CD14-positive monocyte (primary cell): Measurements from ENCODE around the gene ZC3H13. TPM values are rescaled to one million over a fixed set of nuclear protein-coding genes. Genes with fewer than 3 reads are reported as not detected.

Experiments
- DNase-seq, 3 donors: peaks; one replicate each; pipeline ENCODE4 v3.0.0-alpha.2; 2011 to 2022
- H2AFZ ChIP-seq: 2 replicates; pipeline ENCODE4 v1.6.0; 2012; ENCODE audit warnings: mild to moderate bottlenecking, low read depth, low read length, inconsistent platforms; ENCODE audit not compliant: insufficient read depth, poor library complexity, severe bottlenecking
- H3K27ac ChIP-seq, 2 donors: 1 replicate in 1 of 2; 2 replicates in 1 of 2; pipeline ENCODE4 v1.5.1; 2012 to 2013; ENCODE audit warnings: low read length in 2 of 2, control low read depth in 1 of 2, inconsistent platforms in 1 of 2, low read depth in 1 of 2, mild to moderate bottlenecking in 1 of 2
- H3K27me3 ChIP-seq, 2 donors: one replicate each; pipeline versions ENCODE4 v1.6.0 to v1.6.1; 2011 to 2013; ENCODE audit warnings: low read length in 2 of 2; ENCODE audit not compliant: control insufficient read depth in 2 of 2, insufficient read depth in 2 of 2
- H3K36me3 ChIP-seq, 2 donors: replicated peaks in 1 of 2; 1 replicate in 1 of 2; 2 replicates in 1 of 2; pipeline versions ENCODE4 v1.5.1 to v1.6.1; 2012 to 2013; ENCODE audit warnings: low read length in 2 of 2, control low read depth in 1 of 2, inconsistent platforms in 1 of 2, mild to moderate bottlenecking in 1 of 2; ENCODE audit not compliant: insufficient read depth in 2 of 2, control insufficient read depth in 1 of 2
- H3K4me1 ChIP-seq, 2 donors: 1 replicate in 1 of 2; 2 replicates in 1 of 2; pipeline versions ENCODE4 v1.5.1 to v1.6.1; 2012 to 2013; ENCODE audit warnings: low read length in 2 of 2, control low read depth in 1 of 2, inconsistent platforms in 1 of 2, mild to moderate bottlenecking in 1 of 2, moderate library complexity in 1 of 2; ENCODE audit not compliant: insufficient read depth in 2 of 2, control insufficient read depth in 1 of 2
- H3K4me2 ChIP-seq: replicated peaks from 2 replicates; pipeline ENCODE3; 2012; ENCODE audit warnings: low read length, moderate library complexity, mild to moderate bottlenecking; ENCODE audit not compliant: poor library complexity, severe bottlenecking; ENCODE audit errors: extremely low read depth
- H3K4me3 ChIP-seq, 3 experiments: fragments of 200-600 bp in 1 of 3; sonication (generic) in 1 of 3; replicated peaks in 1 of 3; 1 replicate in 2 of 3; 2 replicates in 1 of 3; pipeline ENCODE4 v1.5.1; 2011 to 2013; ENCODE audit warnings: low read length in 3 of 3, mild to moderate bottlenecking in 3 of 3, control low read depth in 2 of 3, low read depth in 2 of 3, inconsistent platforms in 1 of 3, moderate library complexity in 1 of 3
- H3K79me2 ChIP-seq: 2 replicates; pipeline ENCODE4 v1.6.0; 2012; ENCODE audit warnings: mild to moderate bottlenecking, control low read depth, inconsistent platforms, low read length, moderate library complexity; ENCODE audit not compliant: insufficient read depth
- H3K9ac ChIP-seq: 2 replicates; pipeline ENCODE4 v1.6.0; 2017; ENCODE audit warnings: low read length, mild to moderate bottlenecking; ENCODE audit not compliant: insufficient read depth, poor library complexity, severe bottlenecking
- H3K9me3 ChIP-seq, 2 donors: replicated peaks in 1 of 2; 1 replicate in 1 of 2; 2 replicates in 1 of 2; pipeline versions ENCODE4 v1.5.1 to v1.6.1; 2012 to 2013; ENCODE audit warnings: low read length in 2 of 2, control low read depth in 1 of 2; ENCODE audit not compliant: control insufficient read depth in 1 of 2, insufficient read depth in 1 of 2
- H4K20me1 ChIP-seq: 2 replicates; pipeline ENCODE4 v1.6.0; 2012; ENCODE audit warnings: mild to moderate bottlenecking, low read length, control low read depth, moderate library complexity; ENCODE audit not compliant: insufficient read depth
- H3K27ac Mint-ChIP-seq, 7 donors: one replicate each; pipeline ENCODE4 v1.8.0; 2020; ENCODE audit warnings: mild to moderate bottlenecking in 7 of 7, mixed read lengths in 7 of 7, moderate library complexity in 6 of 7, inconsistent platforms in 2 of 7
- H3K27me3 Mint-ChIP-seq, 3 donors: one replicate each; pipeline ENCODE4 v1.8.0; 2021 to 2022; ENCODE audit warnings: low read depth in 3 of 3, mild to moderate bottlenecking in 3 of 3, mixed read lengths in 3 of 3, moderate library complexity in 3 of 3, inconsistent platforms in 1 of 3
- H3K36me3 Mint-ChIP-seq, 2 donors: one replicate each; pipeline ENCODE4 v1.8.0; 2020; ENCODE audit warnings: mixed read lengths in 2 of 2, inconsistent platforms in 1 of 2, mild to moderate bottlenecking in 1 of 2
- H3K4me1 Mint-ChIP-seq: one replicate; pipeline ENCODE4 v1.8.0; 2020; ENCODE audit warnings: mild to moderate bottlenecking, mixed read lengths
- H3K4me3 Mint-ChIP-seq, 2 donors: one replicate each; pipeline ENCODE4 v1.8.0; 2020; ENCODE audit warnings: mild to moderate bottlenecking in 2 of 2, mixed read lengths in 2 of 2, moderate library complexity in 1 of 2
- H3K9me3 Mint-ChIP-seq, 7 donors: one replicate each; pipeline ENCODE4 v1.8.0; 2020 to 2022; ENCODE audit warnings: mixed read lengths in 7 of 7, mild to moderate bottlenecking in 6 of 7, moderate library complexity in 6 of 7, inconsistent platforms in 2 of 7
- CTCF ChIP-seq: fragments of 200-600 bp; IDR thresholded peaks from one replicate; pipeline ENCODE4 v1.8.0; 2022; ENCODE audit warnings: antibody characterized with exemption, mild to moderate bottlenecking
- WGBS: methylation state at CpG from one replicate; pipeline ENCODE4 v1.1.5; 2013; ENCODE audit warnings: missing lambda C conversion rate; ENCODE audit not compliant: insufficient coverage; 5-methylcytosine and 5-hydroxymethylcytosine counted together
- intact Hi-C, 2 donors: fragments of 100-400 bp; cut with micrococcal nuclease; formaldehyde crosslinking; loops; one replicate each; pipeline versions ENCODE4 v1.15.0 to v1.15.1; 2023
- polyA plus RNA-seq, 3 donors: library from polyadenylated mRNA; depleted of rRNA in 1 of 3; unstranded in 2 of 3; stranded (reverse) in 1 of 3; fragments of 300-500 nt in 2 of 3; fragments of >200 nt in 1 of 3; fragmentation: Illumina TruSeq in 2 of 3; gene quantifications; 1 replicate in 2 of 3; 2 replicates in 1 of 3; pipeline ENCODE4 v1.2.3, GENCODE V29; 2012 to 2021

ZC3H13 gene
- polyA plus RNA-seq, 3 donors = 5.3 to 22.2 (median 9.7) TPM

GRCh38 chr13:45996631-45997030 is 55.9 kb downstream of the ZC3H13 start:
- H3K27me3 Mint-ChIP-seq = peaks cover 0 to 1% (median 0%) of the 10 kb centered on the region in 3 donors
- WGBS = no CpG with 5 or more reads among the region's 2 CpGs
- Histone ChIP-seq H3K4me1 (no peaks in the 10 kb centered on the region), H3K4me3 (no peak overlapping the region), H3K36me3 (peaks cover 34 to 74% of the 10 kb centered on the region in 2 donors), H3K79me2 (no peaks in the 10 kb centered on the region), H2AFZ (no peak overlapping the region), H3K27ac (no peak overlapping the region), H4K20me1 (peaks cover 3% of the 10 kb centered on the region), H3K9ac (no peak overlapping the region), H3K27me3 (no peaks in the 10 kb centered on the region), H3K9me3 (no peaks in the 10 kb centered on the region), H3K4me2 (no peak overlapping the region)
- no peaks in the 10 kb centered on the region for H3K9me3 Mint-ChIP-seq
- no peak for TF ChIP-seq CTCF
- no peak overlapping the region for H3K4me3 Mint-ChIP-seq
- no peaks in the 10 kb centered on the region for H3K4me1 Mint-ChIP-seq
- intact Hi-C loops = no loop called here
- H3K36me3 Mint-ChIP-seq = peaks cover 48 to 55% of the 10 kb centered on the region in 2 donors
- no peak for DNase-seq
- no peak overlapping the region for H3K27ac Mint-ChIP-seq

DNA sequence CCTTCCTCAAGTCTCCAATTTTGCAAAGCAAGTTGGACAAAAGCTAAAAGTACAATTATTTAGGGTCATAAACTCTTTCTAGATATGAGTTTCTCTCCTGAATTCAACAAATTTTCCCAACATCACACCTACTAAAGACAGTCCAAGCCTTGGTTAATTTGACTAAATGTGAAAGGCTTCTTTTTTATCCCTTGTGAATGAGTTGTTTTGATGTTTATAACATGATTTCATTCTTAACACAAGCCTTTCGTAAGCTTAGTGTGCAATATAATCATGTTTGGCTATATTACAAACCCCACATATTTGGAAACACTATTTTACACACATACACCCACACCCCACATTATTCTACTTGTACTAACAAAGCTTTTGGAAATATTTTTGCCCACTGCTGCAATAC is 57.3 kb downstream of the ZC3H13 start:
- WGBS = no CpG with 5 or more reads among the region's 1 CpG

More for the DNA sequence above, 57.3 kb downstream of the ZC3H13 start:
- Mint-ChIP-seq H3K27ac (no peak overlapping the region), H3K4me1 (no peaks in the 10 kb centered on the region), H3K4me3 (no peak overlapping the region), H3K36me3 (peaks cover 35 to 44% of the 10 kb centered on the region in 2 donors), H3K27me3 (peaks cover 0 to 1% (median 0%) of the 10 kb centered on the region in 3 donors), H3K9me3 (no peaks in the 10 kb centered on the region)
- H3K4me3 ChIP-seq = no peak overlapping the region
- H3K36me3 ChIP-seq = peaks cover 22 to 66% of the 10 kb centered on the region in 2 donors
- no peak overlapping the region for H3K27ac ChIP-seq
- intact Hi-C loops = no loop called here
- H3K27me3 ChIP-seq = no peaks in the 10 kb centered on the region
- no peaks in the 10 kb centered on the region for H3K4me1 ChIP-seq
- no peak overlapping the region for H3K9ac ChIP-seq
- DNase-seq = no peak
- no peaks in the 10 kb centered on the region for H3K79me2 ChIP-seq
- TF ChIP-seq CTCF = no peak
- H4K20me1 ChIP-seq = peaks cover 3% of the 10 kb centered on the region
- no peaks in the 10 kb centered on the region for H3K9me3 ChIP-seq
- no peak overlapping the region for H2AFZ ChIP-seq
- H3K4me2 ChIP-seq = no peak overlapping the region
